Measurements from ENCODE around the gene MZB1. TPM values are rescaled to one million over a fixed set of nuclear protein-coding genes. Genes with fewer than 3 reads are reported as not detected.
A peak's percentile ranks its signal among the peaks of the same experiment; 100 is the strongest.

MZB1 gene
- total RNA-seq, 1 experiment from 2014 or later, result 0.52 TPM

DNA sequence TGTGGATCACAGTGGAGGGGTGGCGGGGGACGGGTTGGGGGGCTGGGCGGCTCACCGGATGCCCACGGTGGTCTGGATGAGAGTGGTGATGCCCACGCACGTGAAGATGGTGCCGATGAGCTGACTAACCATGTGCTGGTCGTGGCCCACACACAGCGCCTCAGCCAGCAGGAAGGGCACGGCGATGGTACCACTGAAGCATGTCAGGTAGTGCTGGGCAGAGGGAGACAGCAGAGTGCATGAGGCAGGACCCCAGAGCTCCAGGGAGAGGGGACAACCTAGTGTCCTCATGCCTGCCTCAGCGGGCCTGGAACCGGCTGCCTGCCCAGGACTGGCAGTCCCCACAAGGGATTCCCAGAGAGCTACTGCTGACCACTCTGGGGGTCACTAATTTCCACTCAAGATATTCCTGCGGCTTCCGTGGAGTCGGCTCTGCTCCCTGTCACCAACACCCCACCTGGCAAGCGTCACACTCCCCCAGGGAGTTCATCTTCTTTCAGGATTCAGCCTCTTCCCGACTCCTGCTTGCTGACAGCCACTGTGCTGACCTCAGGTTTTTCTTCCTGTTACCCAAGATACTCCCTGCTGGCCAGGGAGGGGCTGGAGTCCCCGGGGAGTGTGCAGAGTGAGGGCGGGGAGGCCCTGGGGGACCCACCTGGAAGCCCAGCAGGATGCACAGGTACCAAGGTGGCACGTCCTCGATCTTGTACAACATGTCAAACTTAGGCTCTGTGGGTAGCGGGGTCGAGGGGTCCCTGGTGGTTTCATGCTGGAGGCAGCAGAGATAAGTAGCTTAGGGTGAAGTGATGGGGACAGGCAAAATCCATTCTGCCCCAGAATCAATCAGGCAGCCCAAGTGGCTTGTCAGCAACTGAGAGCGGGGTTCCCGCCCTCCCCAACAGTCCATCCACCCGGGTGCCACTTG, 7.6 kb downstream of the MZB1 start:
- no peak for TF ChIP-seq EZH2 (IDR thresholded peaks at IDR 0.05; ENCODE audit: low read depth)
- TF ChIP-seq, protein P1, sequence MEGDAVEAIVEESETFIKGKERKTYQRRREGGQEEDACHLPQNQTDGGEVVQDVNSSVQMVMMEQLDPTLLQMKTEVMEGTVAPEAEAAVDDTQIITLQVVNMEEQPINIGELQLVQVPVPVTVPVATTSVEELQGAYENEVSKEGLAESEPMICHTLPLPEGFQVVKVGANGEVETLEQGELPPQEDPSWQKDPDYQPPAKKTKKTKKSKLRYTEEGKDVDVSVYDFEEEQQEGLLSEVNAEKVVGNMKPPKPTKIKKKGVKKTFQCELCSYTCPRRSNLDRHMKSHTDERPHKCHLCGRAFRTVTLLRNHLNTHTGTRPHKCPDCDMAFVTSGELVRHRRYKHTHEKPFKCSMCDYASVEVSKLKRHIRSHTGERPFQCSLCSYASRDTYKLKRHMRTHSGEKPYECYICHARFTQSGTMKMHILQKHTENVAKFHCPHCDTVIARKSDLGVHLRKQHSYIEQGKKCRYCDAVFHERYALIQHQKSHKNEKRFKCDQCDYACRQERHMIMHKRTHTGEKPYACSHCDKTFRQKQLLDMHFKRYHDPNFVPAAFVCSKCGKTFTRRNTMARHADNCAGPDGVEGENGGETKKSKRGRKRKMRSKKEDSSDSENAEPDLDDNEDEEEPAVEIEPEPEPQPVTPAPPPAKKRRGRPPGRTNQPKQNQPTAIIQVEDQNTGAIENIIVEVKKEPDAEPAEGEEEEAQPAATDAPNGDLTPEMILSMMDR (conservative IDR thresholded peaks at IDR 0.05), result no peak
- CTCF ChIA-PET, result interaction anchor here (0.5 to 1.0 kb wide), 2 partner anchors 9 to 170 kb away, joined by 3 to 12 read pairs; no protein-coding TSS in a partner anchor
- Histone ChIP-seq H3K9me2 (ENCODE audit: insufficient read depth) (no peaks in the 10 kb centered on the region), H3K9me3 (ENCODE audit: insufficient read depth, low read depth) (no peaks in the 10 kb centered on the region), H3F3A (ENCODE audit: insufficient read depth, low read depth) (peaks cover 29% of the 10 kb centered on the region), H3K79me2 (ENCODE audit: low read depth) (no peaks in the 10 kb centered on the region), H3K4me1 (replicated peaks; ENCODE audit: insufficient read depth) (peaks cover 49% of the 10 kb centered on the region), H3K27me3 (ENCODE audit: insufficient read depth, low read depth) (no peaks in the 10 kb centered on the region), H3K27ac (0 out of 2 replicates have a peak overlapping the region, but pooled peaks have one; percentile 23), H3K4me3 (no peak overlapping the region), H3K36me3 (ENCODE audit: low read depth) (no peaks in the 10 kb centered on the region), H2AFZ (no peak overlapping the region), H3K4me2 (peak overlapping the region; percentile 61), H4K20me1 (ENCODE audit: insufficient read depth) (no peaks in the 10 kb centered on the region)
- no peak for DNase-seq
- intact Hi-C loops (cut with micrococcal nuclease; ENCODE audit: unreplicated experiment), result no loop called here
- POLR2A ChIA-PET (ENCODE audit: unreplicated experiment), result no interaction called here
- no TSS peak for BruUV-seq (replicated peaks)

DNA sequence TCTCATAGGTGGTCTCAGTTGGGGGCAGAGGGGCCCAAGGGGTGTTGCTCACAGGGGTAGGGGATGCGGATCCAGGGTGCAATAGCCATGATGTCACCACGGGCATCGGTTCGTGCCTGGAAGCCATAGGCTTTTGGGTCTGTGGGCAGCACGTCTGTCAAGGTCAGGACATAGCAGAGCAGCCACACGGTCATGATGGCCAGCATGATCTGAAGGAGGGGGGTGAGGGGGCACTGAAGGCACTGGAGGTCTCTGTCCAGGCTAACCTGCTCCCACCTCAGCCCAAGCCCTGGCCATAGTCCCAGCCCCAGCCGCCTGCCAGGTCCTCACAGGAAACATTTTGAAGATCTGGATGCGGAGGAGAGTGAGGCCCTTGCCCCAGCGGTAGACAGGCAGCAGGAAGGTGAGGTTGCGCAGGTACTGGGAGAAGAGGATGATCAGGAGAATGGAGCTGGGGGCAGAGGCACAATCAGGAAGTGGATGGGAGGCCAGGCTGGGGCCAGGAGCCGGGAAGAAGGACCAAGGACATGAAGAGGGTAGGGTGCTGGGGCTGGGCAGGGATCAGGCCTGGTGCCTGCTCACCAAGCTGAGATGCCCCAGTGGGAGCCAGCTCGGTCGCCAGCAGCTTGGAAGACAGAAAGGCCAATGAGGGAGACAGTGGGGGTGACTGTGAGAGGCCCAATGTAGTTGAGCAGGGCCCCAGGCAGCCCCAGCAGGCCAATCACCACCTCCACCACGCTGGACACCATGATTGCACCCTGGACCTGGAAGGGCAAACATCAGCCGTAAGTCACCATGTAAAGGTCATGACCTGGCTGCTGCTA, 9.9 kb downstream of the MZB1 start:
- intact Hi-C loops (cut with micrococcal nuclease; ENCODE audit: unreplicated experiment), result no loop called here

DNA sequence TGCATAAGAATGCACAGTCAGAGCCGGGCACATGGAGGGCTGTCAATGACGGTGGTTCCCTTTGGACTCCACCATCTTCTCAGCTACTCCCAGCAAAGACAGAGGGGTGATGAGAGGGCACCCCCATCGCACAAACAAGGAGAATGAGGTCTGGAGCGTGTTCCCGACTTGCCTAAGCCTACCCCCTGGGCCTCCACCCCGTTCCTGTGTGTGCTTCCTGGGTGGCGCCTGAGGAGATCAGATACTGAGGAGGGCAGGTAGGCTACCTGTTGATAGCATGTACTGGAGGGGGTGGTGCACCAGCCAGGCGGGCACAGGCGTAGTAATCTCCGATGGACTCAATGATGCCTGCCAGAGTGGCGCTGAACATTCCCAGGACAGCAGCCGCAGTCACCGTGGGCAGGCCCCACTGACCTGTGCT, 10.8 kb downstream of the MZB1 start:
- no peak overlapping the region for H3K27ac ChIP-seq
- H3F3A ChIP-seq (ENCODE audit: insufficient read depth, low read depth), result peaks cover 16% of the 10 kb centered on the region; the same call in 1 of the 2 replicates
- no peaks in the 10 kb centered on the region for H4K20me1 ChIP-seq (ENCODE audit: insufficient read depth)
- H3K4me2 ChIP-seq, result no peak overlapping the region
- no peaks in the 10 kb centered on the region for H3K9me3 ChIP-seq (ENCODE audit: insufficient read depth, low read depth)
- no peak overlapping the region for H3K4me3 ChIP-seq
- ChIA-PET POLR2A (ENCODE audit: unreplicated experiment) (no interaction called here), CTCF (no interaction called here)
- H3K9me2 ChIP-seq (ENCODE audit: insufficient read depth), result no peaks in the 10 kb centered on the region
- intact Hi-C loops (cut with micrococcal nuclease; ENCODE audit: unreplicated experiment), result no loop called here
- no peaks in the 10 kb centered on the region for H3K79me2 ChIP-seq (ENCODE audit: low read depth)
- no peaks in the 10 kb centered on the region for H3K27me3 ChIP-seq (ENCODE audit: insufficient read depth, low read depth)
- no peak for DNase-seq
- peaks cover 32% of the 10 kb centered on the region for H3K4me1 ChIP-seq (replicated peaks; ENCODE audit: insufficient read depth)
- no peak overlapping the region for H2AFZ ChIP-seq
- TF ChIP-seq EZH2 (IDR thresholded peaks at IDR 0.05; ENCODE audit: low read depth), result no peak
- TF ChIP-seq, protein P1 (conservative IDR thresholded peaks at IDR 0.05), result no peak
- BruUV-seq (replicated peaks), result no TSS peak
- H3K36me3 ChIP-seq (ENCODE audit: low read depth), result no peaks in the 10 kb centered on the region

More for the DNA sequence above, 9.9 kb downstream of the MZB1 start:
- ChIA-PET CTCF (no interaction called here), POLR2A (ENCODE audit: unreplicated experiment) (no interaction called here)
- no peaks in the 10 kb centered on the region for H4K20me1 ChIP-seq (ENCODE audit: insufficient read depth)
- TF ChIP-seq EZH2 (IDR thresholded peaks at IDR 0.05; ENCODE audit: low read depth), result no peak
- TF ChIP-seq, protein P1 (conservative IDR thresholded peaks at IDR 0.05), result no peak
- no TSS peak for BruUV-seq (replicated peaks)
- no peaks in the 10 kb centered on the region for H3K9me3 ChIP-seq (ENCODE audit: insufficient read depth, low read depth)
- no peak overlapping the region for H3K4me3 ChIP-seq
- H3K4me1 ChIP-seq (replicated peaks; ENCODE audit: insufficient read depth), result peaks cover 32% of the 10 kb centered on the region
- H2AFZ ChIP-seq, result no peak overlapping the region
- no peaks in the 10 kb centered on the region for H3K79me2 ChIP-seq (ENCODE audit: low read depth)
- no peaks in the 10 kb centered on the region for H3K9me2 ChIP-seq (ENCODE audit: insufficient read depth)
- no peak for DNase-seq
- no peak overlapping the region for H3K4me2 ChIP-seq
- H3F3A ChIP-seq (ENCODE audit: insufficient read depth, low read depth), result peaks cover 8% of the 10 kb centered on the region; the same call in 1 of the 2 replicates
- no peaks in the 10 kb centered on the region for H3K36me3 ChIP-seq (ENCODE audit: low read depth)
- H3K27me3 ChIP-seq (ENCODE audit: insufficient read depth, low read depth), result no peaks in the 10 kb centered on the region
- no peak overlapping the region for H3K27ac ChIP-seq
